Measurements from ENCODE around the gene GRB14.

DNA sequence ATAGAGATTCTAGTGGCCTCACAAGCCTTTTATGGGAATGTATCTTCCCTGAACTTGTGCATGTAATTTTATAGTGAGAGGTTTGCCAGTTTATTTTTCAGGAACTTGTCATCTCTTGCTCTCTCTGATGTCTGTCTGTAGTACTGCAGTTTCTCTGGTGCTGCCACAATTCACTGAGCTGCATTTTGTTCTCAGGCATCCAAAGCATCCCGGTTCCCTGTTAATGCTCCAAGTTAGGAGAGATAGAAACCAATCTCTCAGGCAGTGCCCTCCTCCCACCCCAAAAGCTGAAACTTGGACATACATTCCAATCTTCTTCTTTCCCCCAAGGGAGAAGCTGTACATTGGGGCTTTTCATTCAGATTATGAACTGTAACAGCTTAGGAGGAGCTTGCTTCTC lies 30.1 kb upstream of the GRB14 start:
- TF ChIP-seq, protein P1, sequence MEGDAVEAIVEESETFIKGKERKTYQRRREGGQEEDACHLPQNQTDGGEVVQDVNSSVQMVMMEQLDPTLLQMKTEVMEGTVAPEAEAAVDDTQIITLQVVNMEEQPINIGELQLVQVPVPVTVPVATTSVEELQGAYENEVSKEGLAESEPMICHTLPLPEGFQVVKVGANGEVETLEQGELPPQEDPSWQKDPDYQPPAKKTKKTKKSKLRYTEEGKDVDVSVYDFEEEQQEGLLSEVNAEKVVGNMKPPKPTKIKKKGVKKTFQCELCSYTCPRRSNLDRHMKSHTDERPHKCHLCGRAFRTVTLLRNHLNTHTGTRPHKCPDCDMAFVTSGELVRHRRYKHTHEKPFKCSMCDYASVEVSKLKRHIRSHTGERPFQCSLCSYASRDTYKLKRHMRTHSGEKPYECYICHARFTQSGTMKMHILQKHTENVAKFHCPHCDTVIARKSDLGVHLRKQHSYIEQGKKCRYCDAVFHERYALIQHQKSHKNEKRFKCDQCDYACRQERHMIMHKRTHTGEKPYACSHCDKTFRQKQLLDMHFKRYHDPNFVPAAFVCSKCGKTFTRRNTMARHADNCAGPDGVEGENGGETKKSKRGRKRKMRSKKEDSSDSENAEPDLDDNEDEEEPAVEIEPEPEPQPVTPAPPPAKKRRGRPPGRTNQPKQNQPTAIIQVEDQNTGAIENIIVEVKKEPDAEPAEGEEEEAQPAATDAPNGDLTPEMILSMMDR (IDR thresholded peaks at IDR 0.05) = no peak
- no peak for TF ChIP-seq POLR2AphosphoS5 (IDR thresholded peaks at IDR 0.05; ENCODE audit: insufficient read depth in 1 of 2, low read depth in 1 of 2)

Measured in vagina (tissue), 2 donors.